ENCODE results near the gene ERI3.

ERI3 gene

DNA sequence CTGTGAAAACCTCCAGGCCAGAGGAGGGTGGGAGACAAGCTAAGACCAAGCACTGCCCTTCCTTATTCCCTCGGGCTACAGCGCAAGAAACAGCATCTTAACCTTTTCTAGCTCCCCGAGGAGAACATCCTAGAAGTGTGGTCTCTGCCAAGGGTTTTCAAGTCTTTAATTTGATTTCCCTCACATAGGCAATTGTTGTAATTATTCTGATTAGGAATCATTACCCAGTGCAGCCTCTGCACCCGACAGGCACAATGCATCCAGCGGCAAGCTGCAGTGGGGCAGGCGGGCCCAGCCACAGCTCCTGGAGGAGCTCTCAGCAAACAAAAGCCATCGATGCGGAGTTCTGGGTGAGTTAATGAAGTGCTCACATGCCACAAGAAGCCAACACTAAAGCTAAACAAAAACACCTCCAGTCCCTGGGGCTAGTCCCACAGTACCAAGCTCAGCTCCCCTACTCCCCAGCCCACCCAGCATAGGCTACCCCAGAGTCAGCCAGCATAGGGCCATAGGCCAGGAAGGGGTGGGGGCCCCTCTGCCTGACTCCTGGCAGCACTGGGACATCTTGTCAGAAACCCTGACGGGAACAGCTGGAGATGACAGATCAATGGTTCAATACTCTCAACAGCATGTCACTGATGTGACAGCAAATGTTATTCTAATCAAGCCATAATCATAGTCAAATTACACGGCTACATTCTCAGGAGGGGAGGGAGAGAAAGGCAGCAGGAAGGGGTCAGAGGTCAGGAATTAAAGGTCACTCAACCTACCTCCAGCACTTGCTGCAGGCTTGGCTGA, 42.5 kb downstream of the ERI3 start:
- H3K4me3 ChIP-seq (ENCODE audit: low read depth, low read length), result no peak overlapping the region
- TF ChIP-seq, protein P1, sequence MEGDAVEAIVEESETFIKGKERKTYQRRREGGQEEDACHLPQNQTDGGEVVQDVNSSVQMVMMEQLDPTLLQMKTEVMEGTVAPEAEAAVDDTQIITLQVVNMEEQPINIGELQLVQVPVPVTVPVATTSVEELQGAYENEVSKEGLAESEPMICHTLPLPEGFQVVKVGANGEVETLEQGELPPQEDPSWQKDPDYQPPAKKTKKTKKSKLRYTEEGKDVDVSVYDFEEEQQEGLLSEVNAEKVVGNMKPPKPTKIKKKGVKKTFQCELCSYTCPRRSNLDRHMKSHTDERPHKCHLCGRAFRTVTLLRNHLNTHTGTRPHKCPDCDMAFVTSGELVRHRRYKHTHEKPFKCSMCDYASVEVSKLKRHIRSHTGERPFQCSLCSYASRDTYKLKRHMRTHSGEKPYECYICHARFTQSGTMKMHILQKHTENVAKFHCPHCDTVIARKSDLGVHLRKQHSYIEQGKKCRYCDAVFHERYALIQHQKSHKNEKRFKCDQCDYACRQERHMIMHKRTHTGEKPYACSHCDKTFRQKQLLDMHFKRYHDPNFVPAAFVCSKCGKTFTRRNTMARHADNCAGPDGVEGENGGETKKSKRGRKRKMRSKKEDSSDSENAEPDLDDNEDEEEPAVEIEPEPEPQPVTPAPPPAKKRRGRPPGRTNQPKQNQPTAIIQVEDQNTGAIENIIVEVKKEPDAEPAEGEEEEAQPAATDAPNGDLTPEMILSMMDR (IDR thresholded peaks at IDR 0.05; ENCODE audit: low read depth, low read length, missing control alignments), result no peak
- in situ Hi-C loops (cut with HindIII; ENCODE audit: low sequenced_read_pairs), result loop anchor here (5.0 kb wide), 1 partner anchor 45 kb away; no protein-coding TSS in a partner anchor
- no peak for DNase-seq (ENCODE audit: low read depth)

DNA sequence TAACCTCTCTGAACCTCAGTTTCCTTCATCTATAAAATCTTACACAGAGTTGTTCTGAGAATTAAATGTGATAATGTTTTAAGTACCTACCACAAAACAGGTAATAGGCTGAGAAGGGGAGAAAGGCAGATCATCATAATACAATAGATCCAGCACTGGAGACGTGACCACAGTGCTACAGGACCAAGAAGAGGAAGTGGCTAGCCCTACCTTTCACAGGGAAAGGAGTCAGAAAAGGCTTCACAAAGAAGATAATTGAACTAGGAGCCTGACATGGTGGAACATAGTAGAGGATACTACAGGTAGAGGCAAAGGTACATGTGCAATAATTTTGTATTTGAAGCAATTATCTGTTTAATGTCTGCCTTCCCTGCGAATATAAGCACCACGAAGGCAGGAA, 45.1 kb downstream of the ERI3 start:
- in situ Hi-C loops (cut with HindIII; ENCODE audit: low sequenced_read_pairs), result loop anchor here (5.0 kb wide), 1 partner anchor 43 kb away; no protein-coding TSS in a partner anchor

DNA sequence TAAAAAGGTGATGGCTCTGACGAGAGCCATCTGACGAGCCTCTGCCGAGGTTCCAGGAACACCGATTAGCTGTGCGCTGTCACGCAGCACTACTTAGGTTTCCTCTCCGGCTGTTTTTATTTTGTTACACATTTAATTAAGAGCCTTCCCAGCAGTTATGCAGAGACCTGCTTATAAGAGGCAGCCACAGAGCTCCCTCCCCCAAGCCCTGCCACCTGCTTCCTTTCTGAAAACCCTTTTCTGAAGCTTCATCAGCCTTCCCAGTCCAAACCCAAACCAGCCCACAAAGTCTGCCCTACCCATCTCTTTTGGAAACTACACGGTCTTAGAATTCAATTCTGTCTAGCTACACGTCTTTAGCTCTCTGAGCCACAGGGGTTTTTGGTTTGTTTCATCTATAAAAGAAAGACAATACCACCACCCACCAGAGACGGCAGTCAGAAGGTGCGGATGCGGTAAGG, 49.1 kb downstream of the ERI3 start:
- in situ Hi-C loops (cut with HindIII; ENCODE audit: low sequenced_read_pairs), result no loop called here
- DNase-seq (ENCODE audit: low read depth), result no peak
- H3K4me3 ChIP-seq (ENCODE audit: low read depth, low read length), result no peak overlapping the region
- TF ChIP-seq, protein P1 (IDR thresholded peaks at IDR 0.05; ENCODE audit: low read depth, low read length, missing control alignments), result no peak

More for the DNA sequence above, 45.1 kb downstream of the ERI3 start:
- TF ChIP-seq, protein P1 (IDR thresholded peaks at IDR 0.05; ENCODE audit: low read depth, low read length, missing control alignments), result no peak
- no peak overlapping the region for H3K4me3 ChIP-seq (ENCODE audit: low read depth, low read length)
- DNase-seq (ENCODE audit: low read depth), result no peak

DNA sequence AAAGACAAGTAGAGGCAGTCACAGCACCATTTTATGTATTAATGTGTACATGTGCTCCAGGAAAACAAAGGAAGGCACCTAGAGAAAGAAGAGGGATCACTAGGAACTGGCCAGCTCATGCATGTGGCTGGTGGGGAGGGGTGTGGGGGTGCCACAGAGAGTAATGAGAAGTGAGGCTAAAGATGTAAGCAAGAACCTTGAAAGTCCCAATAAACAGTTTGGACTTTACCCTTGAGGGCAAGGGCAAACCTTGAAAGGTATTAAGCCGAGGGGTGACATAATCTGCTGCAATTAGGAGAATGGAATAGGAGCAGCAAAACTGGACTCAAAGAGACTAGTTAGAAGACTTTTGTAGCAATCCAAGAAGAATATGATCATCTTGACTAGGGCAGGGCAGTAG, 51.5 kb downstream of the ERI3 start:
- H3K4me3 ChIP-seq (ENCODE audit: low read depth, low read length), result no peak overlapping the region
- TF ChIP-seq, protein P1 (IDR thresholded peaks at IDR 0.05; ENCODE audit: low read depth, low read length, missing control alignments), result no peak
- in situ Hi-C loops (cut with HindIII; ENCODE audit: low sequenced_read_pairs), result no loop called here
- no peak for DNase-seq (ENCODE audit: low read depth)

DNA sequence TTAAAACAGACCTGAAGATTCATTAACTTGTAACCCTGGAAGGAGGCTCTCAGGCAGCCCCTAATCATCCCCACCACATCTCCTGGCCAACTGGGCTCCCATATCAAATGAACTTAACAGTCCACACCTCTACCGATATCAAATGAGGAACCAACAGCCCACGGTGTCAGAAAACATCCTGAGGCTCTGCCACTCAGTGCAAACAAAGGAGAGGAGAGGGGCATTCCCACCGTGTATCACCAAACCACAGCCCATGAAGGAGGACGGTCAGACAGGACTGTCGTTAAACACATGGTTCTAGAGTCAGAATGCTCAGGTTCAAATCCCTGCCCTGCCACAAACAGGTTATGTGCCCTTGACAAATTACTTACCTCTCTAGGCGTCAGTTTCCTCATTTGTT, 52.5 kb downstream of the ERI3 start:
- TF ChIP-seq, protein P1 (IDR thresholded peaks at IDR 0.05; ENCODE audit: low read depth, low read length, missing control alignments), result no peak
- H3K4me3 ChIP-seq (ENCODE audit: low read depth, low read length), result no peak overlapping the region
- in situ Hi-C loops (cut with HindIII; ENCODE audit: low sequenced_read_pairs), result no loop called here
- DNase-seq (ENCODE audit: low read depth), result no peak

DNA sequence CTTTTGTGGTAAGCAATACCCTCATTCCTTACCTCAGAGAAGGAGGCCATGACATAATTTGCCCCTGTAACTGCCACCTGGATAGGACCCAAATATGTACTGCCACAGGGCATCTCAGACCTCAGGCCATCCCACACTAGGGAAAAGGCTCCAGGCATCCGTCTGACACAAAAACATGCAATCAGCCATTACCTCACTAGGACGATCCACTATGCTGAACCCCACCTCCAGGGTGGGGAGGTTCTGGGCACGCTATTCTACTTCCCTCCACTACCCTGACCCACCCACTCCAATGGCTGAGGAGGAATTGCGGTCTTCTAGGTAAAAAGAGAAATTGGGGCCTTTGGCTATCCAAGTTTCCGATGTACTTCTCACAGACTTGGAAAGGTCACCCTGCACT, 53.6 kb downstream of the ERI3 start:
- in situ Hi-C loops (cut with HindIII; ENCODE audit: low sequenced_read_pairs), result no loop called here
- H3K4me3 ChIP-seq (ENCODE audit: low read depth, low read length), result no peak overlapping the region
- no peak for DNase-seq (ENCODE audit: low read depth)
- TF ChIP-seq, protein P1 (IDR thresholded peaks at IDR 0.05; ENCODE audit: low read depth, low read length, missing control alignments), result no peak
